H1 (cell line): Measurements from ENCODE around the gene SMYD3. TPM values are rescaled to one million over a fixed set of nuclear protein-coding genes. Genes with fewer than 3 reads are reported as not detected.

ENCODE experiments used
- CTCF ChIA-PET: fragments of 300-600 bp; sonication (Branson Sonifier 250); formaldehyde crosslinking; loops from one replicate; lab custom pipeline; 2021; ENCODE audit not compliant: partially characterized antibody; lab: Charles Lee
- POLR2A ChIA-PET: fragments of 300-600 bp; sonication (Branson Sonifier 250); formaldehyde crosslinking; loops from one replicate; lab custom pipeline; 2021; ENCODE audit warnings: inconsistent platforms; ENCODE audit not compliant: partially characterized antibody; lab: Charles Lee
- DNase-seq, 2 experiments: peaks; one replicate each; pipeline versions ENCODE4 v3.0.0 to v3.0.0-alpha.2; 2010 to 2022; ENCODE audit warnings: low spot score in 2 of 2, low read depth in 1 of 2, mixed read lengths in 1 of 2
- FAIRE-seq: peaks from 2 replicates; lab custom pipeline; 2011; peaks lifted over from hg19 to GRCh38; lab: Jason Lieb, UNC
- H2AFZ ChIP-seq: 2 replicates; pipeline ENCODE4 v1.8.1; 2012; ENCODE audit warnings: low read length, inconsistent platforms
- H2AK5ac ChIP-seq: 2 replicates; pipeline ENCODE4 v1.6.1; 2013; ENCODE audit warnings: low read depth, low read length
- H2BK120ac ChIP-seq: replicated peaks from 2 replicates; pipeline ENCODE3; 2013; ENCODE audit warnings: low read depth, low read length, inconsistent platforms
- H2BK12ac ChIP-seq: 2 replicates; pipeline ENCODE4 v1.6.1; 2013; ENCODE audit warnings: low read depth, low read length
- H2BK15ac ChIP-seq: 2 replicates; pipeline ENCODE4 v1.6.1; 2013; ENCODE audit warnings: low read length
- H2BK20ac ChIP-seq: 2 replicates; pipeline ENCODE4 v1.6.1; 2013; ENCODE audit warnings: low read length
- H2BK5ac ChIP-seq: 2 replicates; pipeline ENCODE4 v1.6.1; 2013; ENCODE audit warnings: low read depth, low read length
- H3K14ac ChIP-seq: 2 replicates; pipeline ENCODE4 v1.6.1; 2013; ENCODE audit warnings: inconsistent platforms; ENCODE audit not compliant: insufficient read length
- H3K18ac ChIP-seq: 2 replicates; pipeline ENCODE4 v1.6.1; 2013; ENCODE audit warnings: low read length; ENCODE audit errors: extremely low read depth
- H3K23ac ChIP-seq: 2 replicates; pipeline ENCODE4 v1.6.1; 2013; ENCODE audit warnings: inconsistent platforms; ENCODE audit not compliant: insufficient read length
- H3K23me2 ChIP-seq: 2 replicates; pipeline ENCODE4 v1.6.1; 2013; ENCODE audit warnings: low read depth, low read length
- H3K27ac ChIP-seq: 2 replicates; pipeline ENCODE4 v1.6.1; 2011; ENCODE audit warnings: low read depth, low read length, inconsistent platforms
- H3K27me3 ChIP-seq, 4 experiments: replicated peaks in 1 of 4; 1 replicate in 1 of 4; 2 replicates in 3 of 4; pipeline versions ENCODE4 v1.6.1 to v1.8.1; 2011 to 2013; ENCODE audit warnings: low read length in 3 of 4, mild to moderate bottlenecking in 3 of 4, inconsistent platforms in 2 of 4, mixed read lengths in 2 of 4, moderate library complexity in 1 of 4; ENCODE audit not compliant: control insufficient read depth in 3 of 4, insufficient read depth in 3 of 4; ENCODE audit errors: extremely low read depth in 1 of 4
- H3K36me3 ChIP-seq, 4 experiments: 2 replicates each; pipeline versions ENCODE4 v1.6.1 to v1.8.1; 2011 to 2013; ENCODE audit warnings: mild to moderate bottlenecking in 4 of 4, low read length in 3 of 4, moderate library complexity in 2 of 4, control low read depth in 1 of 4, inconsistent platforms in 1 of 4; ENCODE audit not compliant: insufficient read depth in 4 of 4, control insufficient read depth in 2 of 4
- H3K4ac ChIP-seq: replicated peaks from 2 replicates; pipeline ENCODE3; 2013; ENCODE audit warnings: low read length, low read depth, mixed read lengths, inconsistent platforms; ENCODE audit not compliant: insufficient read length
- H3K4me1 ChIP-seq, 4 experiments: replicated peaks in 1 of 4; 1 replicate in 1 of 4; 2 replicates in 3 of 4; pipeline versions ENCODE4 v1.6.1 to v1.8.1; 2011 to 2013; ENCODE audit warnings: low read length in 3 of 4, inconsistent platforms in 2 of 4, mixed read lengths in 1 of 4; ENCODE audit not compliant: insufficient read depth in 4 of 4, control insufficient read depth in 3 of 4
- H3K4me2 ChIP-seq, 2 experiments: 2 replicates each; pipeline versions ENCODE4 v1.6.1 to v1.8.1; 2011 to 2013; ENCODE audit warnings: low read depth in 2 of 2, low read length in 2 of 2, control low read depth in 1 of 2, inconsistent platforms in 1 of 2, mild to moderate bottlenecking in 1 of 2; ENCODE audit not compliant: insufficient read depth in 1 of 2
- H3K4me3 ChIP-seq, 4 experiments: fragments of 200-600, 300-600 bp in 1 of 4; sonication (generic), shearing (Covaris generic), sonication (Bioruptor Twin) in 1 of 4; 2 replicates each; pipeline versions ENCODE4 v1.5.1 to v1.8.1; 2011 to 2016; ENCODE audit warnings: low read length in 4 of 4, low read depth in 3 of 4, control low read depth in 2 of 4, inconsistent platforms in 2 of 4, mild to moderate bottlenecking in 2 of 4, mixed read lengths in 1 of 4, moderate library complexity in 1 of 4; ENCODE audit not compliant: insufficient read depth in 2 of 4; ENCODE audit errors: extremely low read depth in 1 of 4
- H3K56ac ChIP-seq: replicated peaks from 2 replicates; pipeline ENCODE3; 2013; ENCODE audit warnings: low read depth, mild to moderate bottlenecking, mixed read lengths, low read length, inconsistent platforms; ENCODE audit not compliant: insufficient read length
- H3K79me1 ChIP-seq: 2 replicates; pipeline ENCODE4 v1.6.1; 2013; ENCODE audit warnings: low read depth, low read length, control low read depth
- H3K79me2 ChIP-seq, 2 experiments: 2 replicates each; pipeline versions ENCODE4 v1.6.1 to v1.8.1; 2012 to 2013; ENCODE audit warnings: low read length in 2 of 2, mild to moderate bottlenecking in 2 of 2, inconsistent platforms in 1 of 2; ENCODE audit not compliant: insufficient read depth in 2 of 2, control insufficient read depth in 1 of 2
- H3K9ac ChIP-seq, 4 experiments: replicated peaks in 1 of 4; 1 replicate in 1 of 4; 2 replicates in 3 of 4; pipeline versions ENCODE4 v1.6.1 to v1.8.1; 2011 to 2013; ENCODE audit warnings: low read depth in 3 of 4, low read length in 3 of 4, control low read depth in 2 of 4, mild to moderate bottlenecking in 2 of 4, moderate library complexity in 2 of 4, inconsistent platforms in 1 of 4; ENCODE audit errors: extremely low read depth in 1 of 4
- H3K9me3 ChIP-seq, 2 experiments: 2 replicates each; pipeline versions ENCODE4 v1.6.1 to v1.8.1; 2012 to 2013; ENCODE audit warnings: mild to moderate bottlenecking in 2 of 2, moderate library complexity in 2 of 2, control low read depth in 1 of 2, inconsistent platforms in 1 of 2, low read depth in 1 of 2, low read length in 1 of 2, mixed read lengths in 1 of 2; ENCODE audit not compliant: insufficient read depth in 2 of 2
- H4K20me1 ChIP-seq, 2 experiments: replicated peaks in 1 of 2; 2 replicates each; pipeline versions ENCODE3 to v1.8.1; 2011 to 2013; ENCODE audit warnings: inconsistent platforms in 2 of 2, low read length in 2 of 2, mild to moderate bottlenecking in 1 of 2; ENCODE audit not compliant: insufficient read depth in 2 of 2, control insufficient read depth in 1 of 2
- H4K5ac ChIP-seq: 2 replicates; pipeline ENCODE4 v1.6.1; 2013; ENCODE audit warnings: low read length, low read depth, mixed read lengths, inconsistent platforms; ENCODE audit not compliant: insufficient read length
- H4K8ac ChIP-seq: 2 replicates; pipeline ENCODE4 v1.8.0; 2013; ENCODE audit warnings: mild to moderate bottlenecking, moderate library complexity, low read length, inconsistent platforms; ENCODE audit not compliant: insufficient read depth; ENCODE audit errors: extremely low read depth
- H4K91ac ChIP-seq: replicated peaks from 2 replicates; pipeline ENCODE3; 2013; ENCODE audit warnings: low read length, mixed read lengths, inconsistent platforms; ENCODE audit not compliant: insufficient read length
- CTBP2 ChIP-seq: IDR thresholded peaks from 2 replicates; pipeline ENCODE4 v1.7.0; 2011; ENCODE audit warnings: borderline replicate concordance, mild to moderate bottlenecking, moderate library complexity, mixed read lengths, low read length; ENCODE audit not compliant: insufficient read depth, insufficient read length
- WGBS, 2 experiments: shearing (Covaris generic) in 1 of 2; methylation state at CpG; one replicate each; pipeline versions ENCODE4 v1.1.6 to v1.1.7; 2013 to 2015; ENCODE audit warnings: low lambda C conversion rate in 2 of 2, mixed read lengths in 2 of 2, inconsistent platforms in 1 of 2, low coverage in 1 of 2, missing lambda C conversion rate in 1 of 2; ENCODE audit not compliant: insufficient replicate concordance in 2 of 2, insufficient coverage in 1 of 2, insufficient read length in 1 of 2; ENCODE audit errors: extremely low coverage in 1 of 2, missing lambda C conversion rate in 1 of 2; 5-methylcytosine and 5-hydroxymethylcytosine counted together
- polyA plus RNA-seq, 7 experiments: library from polyadenylated mRNA; depleted of rRNA in 3 of 7; stranded (reverse) in 5 of 7; unstranded in 2 of 7; fragments of >200 nt in 5 of 7; fragments of 200-250 nt in 2 of 7; gene quantifications; 1 replicate in 5 of 7; 2 replicates in 1 of 7; 4 replicates in 1 of 7; pipeline versions ENCODE4 v1.2.1 to v1.2.3, GENCODE V29; 2011 to 2013; ENCODE audit warnings: missing spikeins in 2 of 7, mixed read lengths in 2 of 7
- total RNA-seq: library from RNA; stranded (reverse); fragmentation: NEBNext Ultra II Directional; extraction: Animal tissue kit (Norgen Biotek cat#: 25700); gene quantifications from 2 replicates; pipeline ENCODE4 v1.2.1, GENCODE V29; 2021

Gene SMYD3
- total and polyA plus RNA-seq, 2 of the 8 experiments (the other 6 are each of a cell fraction or from before 2014, with no cell fraction given), result 17.3 to 25.4 TPM

- Histone ChIP-seq H2AK5ac (no peak overlapping the region), H3K4me3 (no peak overlapping the region), H2AFZ (no peak overlapping the region), H3K9me3 (no peaks in the 10 kb centered on the region), H2BK120ac (no peak overlapping the region), H4K91ac (no peak overlapping the region), H4K20me1 (no peaks in the 10 kb centered on the region), H3K36me3 (peaks cover 0 to 2% (median 0%) of the 10 kb centered on the region in 4 experiments; a peak in 1 of 8 replicates), H3K4me2 (no peak overlapping the region), H3K23me2 (no peaks in the 10 kb centered on the region), H2BK12ac (no peak overlapping the region), H4K8ac (no peak overlapping the region), H3K14ac (no peak overlapping the region), H2BK20ac (no peak overlapping the region), H3K9ac (no peak overlapping the region), H3K56ac (no peak overlapping the region), H3K79me2 (no peaks in the 10 kb centered on the region), H3K4ac (no peak overlapping the region), H3K27ac (no peak overlapping the region), H3K4me1 (peaks cover 0 to 4% (median 2%) of the 10 kb centered on the region in 4 experiments; a peak in 4 of 7 replicates), H3K79me1 (no peaks in the 10 kb centered on the region), H2BK5ac (no peak overlapping the region), H3K27me3 (no peaks in the 10 kb centered on the region), H3K23ac (no peak overlapping the region), H3K18ac (no peak overlapping the region), H4K5ac (no peak overlapping the region), H2BK15ac (no peak overlapping the region)
- POLR2A ChIA-PET, result no interaction called here
- CTCF ChIA-PET, result no interaction called here
- no peak for FAIRE-seq
- WGBS, 2 experiments, result 82% methylated on average over 4 of the region's 4 CpGs; no CpG with 5 or more reads in 1 of the 2 experiments
- DNase-seq, result no peak
- TF ChIP-seq CTBP2, result no peak
These were observed 756.0 kb downstream of the SMYD3 start for GRCh38 chr1:245751116-245751515.
